C4-2B (cell line): ENCODE results near the gene LRP1-AS.

Experiments
- CTCF ChIP-seq: fragments of 450-650 bp; conservative IDR thresholded peaks from 2 replicates; pipeline ENCODE4 v1.5.1; 2017; ENCODE audit warnings: mild to moderate bottlenecking
- ZFX ChIP-seq: fragments of 450-650 bp; IDR thresholded peaks from 2 replicates; pipeline ENCODE4 v1.6.1; 2017

- TF ChIP-seq CTCF (no peak), ZFX (no peak)
Measured at GRCh38 chr12:57097554-57097835, 49.9 kb downstream of the LRP1-AS start.
